HAP-1 (cell line): ENCODE measurements around the gene SLC19A3.
"Not testable (repeated sequence)": the region's sequence is repeated elsewhere in the genome, so short reads cannot be mapped to it uniquely, and the experiment has no call there.

Experiments
- DNase-seq, 2 experiments: peaks; one replicate each; pipeline ENCODE4 v3.0.0-alpha.2; 2016 to 2020; ENCODE audit warnings: low spot score in 2 of 2
- H3K27me3 ChIP-seq: fragments of 250-450 bp; sonication (Bioruptor Pico); 2 replicates; pipeline ENCODE4 v1.5.1; 2020; ENCODE audit warnings: low read depth, mild to moderate bottlenecking, moderate library complexity
- H3K36me3 ChIP-seq: fragments of 250-450 bp; sonication (Bioruptor Pico); replicated peaks from 2 replicates; pipeline ENCODE4 v1.5.1; 2020; ENCODE audit warnings: mild to moderate bottlenecking
- H3K4me1 ChIP-seq: fragments of 250-450 bp; sonication (Bioruptor Pico); 2 replicates; pipeline ENCODE4 v1.5.1; 2020; ENCODE audit warnings: mild to moderate bottlenecking
- H3K4me3 ChIP-seq: fragments of 250-450 bp; sonication (Bioruptor Pico); 2 replicates; pipeline ENCODE4 v1.5.1; 2020; ENCODE audit warnings: mild to moderate bottlenecking, moderate library complexity
- H3K9me3 ChIP-seq: fragments of 250-450 bp; sonication (Bioruptor Pico); 2 replicates; pipeline ENCODE4 v1.5.1; 2020; ENCODE audit warnings: mild to moderate bottlenecking, moderate library complexity
- in situ Hi-C: fragments of 300-500 bp; cut with MboI; formaldehyde crosslinking; loops from 3 replicates; pipeline ENCODE4 v1.14.3; 2020; ENCODE audit warnings: low sequenced_read_pairs, inconsistent platforms, mixed read lengths

The SLC19A3 gene

DNA sequence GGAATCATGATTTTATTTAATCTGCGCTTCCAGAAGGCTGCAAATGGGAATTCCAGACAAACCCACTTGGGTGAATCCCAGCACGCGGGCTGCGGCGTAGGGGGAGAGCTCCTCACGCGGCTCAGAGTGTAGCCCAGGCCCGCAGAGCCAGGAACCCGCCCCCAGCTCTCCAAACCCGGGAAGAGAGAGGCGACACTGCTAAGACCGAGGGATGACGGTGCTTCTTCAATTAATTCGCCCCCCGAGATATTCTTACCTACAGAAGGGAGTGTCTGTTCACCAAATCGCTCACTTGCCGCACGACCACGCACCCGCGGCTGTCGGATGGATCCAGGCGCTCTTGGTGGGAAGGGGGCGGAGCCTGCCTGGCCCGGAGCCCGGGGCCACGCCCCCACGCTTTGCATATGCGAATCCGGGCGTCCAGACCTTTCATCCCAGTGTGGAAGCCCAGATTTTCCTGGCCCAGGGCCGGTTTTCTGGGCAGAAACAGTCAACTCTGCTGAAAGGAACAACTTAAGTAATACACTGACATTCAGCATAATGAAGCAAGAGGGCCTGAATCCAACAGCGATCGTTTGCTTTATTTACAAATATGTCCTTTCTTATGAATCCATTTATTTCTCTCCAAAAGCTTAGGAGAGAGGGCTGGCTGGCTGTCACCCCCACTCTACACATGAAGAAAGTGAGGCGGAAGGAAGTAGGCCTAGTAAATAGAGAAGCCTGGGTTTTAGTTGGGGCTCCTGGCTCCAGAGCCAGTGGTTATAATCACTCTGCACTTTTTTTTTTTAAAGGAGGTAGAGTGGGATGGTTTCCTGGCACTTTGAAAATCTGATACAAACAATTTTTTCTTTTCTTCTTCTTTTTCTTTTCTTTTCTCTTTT, at the start of gene SLC19A3:
Gene SLC19A3, minus strand, starts transcription at position 342 of the 881 bp plus-strand sequence. CDS start 15,710 bp downstream, outside the sequence.
- Histone ChIP-seq H3K36me3 (no peaks in the 10 kb centered on the region), H3K4me1 (peaks cover 10% of the 10 kb centered on the region; the same call in 1 of the 2 replicates), H3K27me3 (no peaks in the 10 kb centered on the region), H3K4me3 (peak within 1 kb of the TSS; percentile 7; the same call in 1 of the 2 replicates), H3K9me3 (no peaks in the 10 kb centered on the region)
- DNase-seq = peak; percentile 21 to 76
- in situ Hi-C loops = no loop called here

DNA sequence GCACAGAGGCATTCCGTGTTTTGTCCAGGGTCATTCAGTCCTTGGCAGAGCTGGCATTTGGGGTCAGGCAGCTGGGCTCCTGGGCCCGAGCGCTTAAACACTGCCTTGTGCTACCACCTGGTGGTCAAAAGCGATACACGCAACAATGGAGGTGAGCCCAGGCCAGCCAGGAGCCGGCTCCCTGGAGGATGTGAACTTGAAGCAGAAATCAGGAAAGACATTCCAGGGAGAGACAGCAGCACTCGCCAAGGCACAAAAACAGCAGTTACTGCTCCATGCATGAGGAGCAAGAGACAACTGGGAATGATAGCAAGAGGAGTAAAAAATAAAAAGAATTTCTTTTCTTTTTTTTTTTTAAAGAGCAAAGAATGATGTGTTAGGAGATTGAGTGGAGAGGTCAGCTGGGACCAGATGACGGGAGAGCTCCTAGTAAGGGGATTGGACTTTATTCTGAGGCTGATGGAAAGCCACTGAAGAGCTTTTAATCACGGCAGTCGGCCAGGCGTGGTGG, 48.6 kb upstream of the SLC19A3 start:
- Histone ChIP-seq H3K4me1 (no peaks in the 10 kb centered on the region), H3K4me3 (no peak overlapping the region), H3K9me3 (no peaks in the 10 kb centered on the region), H3K36me3 (no peaks in the 10 kb centered on the region), H3K27me3 (no peaks in the 10 kb centered on the region)
- peak; percentile 72 to 88 for DNase-seq
- in situ Hi-C loops = loop anchor here (5.0 to 25.0 kb wide), 4 partner anchors 102 to 612 kb away; partner anchors contain the start of gene SCYGR5

DNA sequence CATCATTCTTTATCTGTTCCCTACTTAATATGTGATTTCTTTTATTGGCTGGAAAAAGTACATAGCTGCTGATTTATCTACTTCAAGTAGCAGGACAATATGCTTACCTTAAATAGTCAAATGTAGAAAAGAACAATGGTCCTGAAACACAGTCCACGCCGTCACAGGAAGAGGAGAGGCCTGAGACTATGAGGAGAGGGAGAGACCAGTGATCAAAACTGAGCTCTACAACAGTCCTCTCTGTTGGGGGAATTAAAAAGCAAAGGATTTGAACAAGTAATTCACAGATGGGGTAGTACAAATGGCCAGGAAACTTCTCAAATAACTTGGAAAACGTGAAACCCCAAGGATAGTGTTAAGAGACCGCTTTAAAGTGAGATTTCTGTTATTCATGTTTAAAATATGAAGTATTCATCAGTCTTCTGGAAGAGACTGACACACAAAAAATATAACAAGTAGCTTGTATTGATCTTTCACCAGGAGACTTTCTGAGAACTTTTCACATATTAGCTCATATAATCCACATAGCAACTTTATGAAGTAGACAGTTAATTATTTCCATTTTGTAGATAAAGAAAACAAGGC, 48.1 kb upstream of the SLC19A3 start:
- in situ Hi-C loops = loop anchor here (5.0 to 25.0 kb wide), 4 partner anchors 101 to 611 kb away; partner anchors contain the start of gene SCYGR5
- H3K4me1 ChIP-seq = no peaks in the 10 kb centered on the region
- DNase-seq = no peak
- H3K9me3 ChIP-seq = no peaks in the 10 kb centered on the region
- no peak overlapping the region for H3K4me3 ChIP-seq
- no peaks in the 10 kb centered on the region for H3K27me3 ChIP-seq
- H3K36me3 ChIP-seq = no peaks in the 10 kb centered on the region

DNA sequence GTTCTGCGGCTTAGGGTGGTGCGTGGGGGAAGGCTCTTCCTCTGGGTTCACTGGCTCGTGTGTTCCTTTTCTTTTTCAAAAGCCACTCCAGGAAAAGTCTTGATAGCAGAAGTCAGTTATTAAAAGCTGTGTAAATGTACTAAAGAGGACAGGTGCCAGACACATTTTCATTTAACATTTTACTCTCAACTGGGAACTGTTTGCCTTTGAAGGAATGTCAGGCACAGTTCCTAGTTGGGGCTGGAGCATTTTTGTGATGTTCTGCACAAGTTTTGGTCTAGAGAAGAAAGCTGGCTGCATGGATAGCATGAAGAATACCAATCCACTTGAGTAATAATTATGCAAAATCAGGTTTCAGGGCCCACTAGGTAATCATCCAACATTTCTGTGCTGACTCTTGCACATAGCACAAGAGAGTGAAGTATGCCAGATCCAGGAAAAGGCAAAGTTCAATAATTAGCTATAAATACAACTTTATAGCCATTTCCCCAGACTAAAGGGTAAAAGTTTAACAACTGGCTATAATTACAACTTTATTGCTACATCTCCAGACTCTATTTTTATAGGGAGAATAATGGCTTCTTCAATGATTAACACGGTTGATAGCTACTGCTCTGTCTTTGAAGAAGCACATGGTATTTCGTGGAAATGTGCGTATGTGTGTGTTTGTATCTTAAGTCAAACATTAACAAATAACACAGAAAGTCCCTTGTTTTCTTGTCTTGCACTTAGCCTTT, 44.1 kb upstream of the SLC19A3 start:
- H3K27me3 ChIP-seq = no peaks in the 10 kb centered on the region
- H3K36me3 ChIP-seq = no peaks in the 10 kb centered on the region
- in situ Hi-C loops = loop anchor here (10.0 to 25.0 kb wide), 3 partner anchors 97 to 607 kb away; partner anchors contain the start of gene SCYGR5
- DNase-seq = no peak
- no peak overlapping the region for H3K4me3 ChIP-seq
- H3K4me1 ChIP-seq = peaks cover 6% of the 10 kb centered on the region
- no peaks in the 10 kb centered on the region for H3K9me3 ChIP-seq

DNA sequence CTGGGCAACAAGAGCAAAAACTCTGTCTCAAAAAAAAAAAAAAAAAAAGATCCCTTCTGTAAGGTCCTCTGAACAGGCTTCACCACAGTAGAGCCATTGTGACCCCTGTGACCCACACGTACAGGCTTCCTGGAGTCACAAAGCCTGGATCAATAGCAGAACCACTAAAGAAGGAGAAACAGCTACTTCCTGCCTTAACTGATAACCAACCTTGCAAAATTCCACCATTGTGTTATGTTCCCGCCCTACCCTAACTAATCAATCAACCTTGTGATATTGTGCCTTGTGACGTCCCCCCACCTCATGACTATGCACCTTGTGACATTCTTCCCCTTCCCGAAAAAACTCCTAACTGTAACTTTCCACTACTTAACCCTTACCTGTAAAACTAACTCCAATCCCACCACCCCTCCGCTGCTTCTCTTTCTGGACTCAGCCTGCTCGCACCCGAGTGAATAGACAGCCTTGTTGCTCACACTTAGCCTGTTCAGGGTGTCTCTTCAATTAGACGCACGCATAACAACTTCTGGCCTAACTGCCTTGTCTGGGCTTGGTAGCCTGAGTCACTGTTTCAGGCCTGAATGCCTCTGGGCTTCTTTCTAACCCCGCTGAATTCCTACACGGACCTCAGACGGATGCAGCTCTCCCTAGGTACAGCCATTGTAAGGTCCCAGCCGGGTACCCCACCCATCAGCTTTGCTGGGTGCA, 41.7 kb upstream of the SLC19A3 start:
- no peak for DNase-seq
- Histone ChIP-seq H3K9me3 (no peaks in the 10 kb centered on the region), H3K4me1 (peaks cover 6% of the 10 kb centered on the region), H3K4me3 (no peak overlapping the region), H3K36me3 (no peaks in the 10 kb centered on the region), H3K27me3 (no peaks in the 10 kb centered on the region)
- in situ Hi-C loops = loop anchor here (10.0 to 25.0 kb wide), 3 partner anchors 95 to 605 kb away; partner anchors contain the start of gene SCYGR5

DNA sequence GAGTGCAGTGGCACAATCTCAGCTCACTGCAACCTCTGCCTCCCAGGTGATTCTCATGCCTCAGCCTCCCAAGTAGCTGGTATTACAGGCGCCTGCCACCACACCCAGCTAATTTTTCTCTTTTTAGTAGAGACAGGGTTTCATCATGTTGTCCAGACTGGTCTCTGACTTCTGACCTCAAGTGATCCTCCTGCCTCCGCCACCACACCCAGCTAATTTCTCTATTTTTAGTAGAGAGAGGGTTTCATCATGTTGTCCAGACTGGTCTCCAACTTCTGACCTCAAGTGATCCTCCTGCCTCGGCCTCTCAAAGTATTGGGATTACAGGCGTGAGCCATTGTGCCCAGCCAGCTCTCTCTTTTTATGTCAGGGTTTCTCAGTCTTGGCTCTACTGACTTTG, 38.4 kb upstream of the SLC19A3 start:
- H3K27me3 ChIP-seq, H3K9me3 ChIP-seq, DNase-seq, H3K36me3 ChIP-seq, H3K4me3 ChIP-seq, H3K4me1 ChIP-seq: not testable (repeated sequence)
- in situ Hi-C loops = loop anchor here (25.0 kb wide), 1 partner anchor 269 kb away; no protein-coding TSS in a partner anchor

DNA sequence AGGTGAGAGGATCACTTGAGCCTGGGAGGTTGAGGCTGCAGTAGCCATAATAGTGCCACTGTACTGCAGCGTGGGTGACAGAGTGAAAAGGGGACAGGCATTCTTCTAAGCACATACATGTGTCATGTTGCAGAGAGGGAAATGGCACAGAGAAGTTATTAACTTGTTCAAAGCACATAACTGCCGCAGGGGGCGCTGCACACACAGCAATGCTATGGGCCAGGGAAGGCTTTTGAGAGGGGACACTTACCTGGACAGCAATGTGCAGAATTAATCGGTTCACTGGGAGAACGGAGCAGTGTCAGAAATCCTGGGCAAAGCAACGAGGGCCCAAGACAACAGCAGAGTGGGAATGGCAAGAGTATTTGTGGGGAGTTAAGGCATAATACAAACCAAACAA, 30.3 kb upstream of the SLC19A3 start:
- Histone ChIP-seq H3K36me3 (no peaks in the 10 kb centered on the region), H3K4me3 (no peak overlapping the region), H3K4me1 (no peaks in the 10 kb centered on the region), H3K27me3 (no peaks in the 10 kb centered on the region), H3K9me3 (no peaks in the 10 kb centered on the region)
- peak; percentile 24 to 78 for DNase-seq
- in situ Hi-C loops = no loop called here

DNA sequence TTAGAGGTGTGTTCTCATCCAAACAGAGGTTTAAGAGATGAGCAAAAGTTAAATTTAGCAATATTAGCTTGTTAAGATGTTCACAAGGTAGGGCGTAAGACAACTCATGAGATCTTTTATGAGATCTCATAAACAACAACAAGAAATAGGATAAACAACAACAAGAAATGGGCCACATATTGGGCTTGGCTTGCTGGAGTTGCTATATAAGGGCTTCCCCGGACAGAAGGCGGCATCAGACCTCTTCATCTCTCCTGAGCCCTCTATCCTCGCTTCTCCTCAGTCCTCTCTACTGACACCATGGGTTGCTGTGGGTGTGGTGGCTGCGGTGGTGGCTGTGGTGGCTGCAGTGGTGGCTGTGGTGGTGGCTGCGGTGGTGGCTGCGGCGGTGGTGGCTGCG, 27.8 kb upstream of the SLC19A3 start, which contains the start of gene SCYGR8:
Gene SCYGR8, plus strand, starts transcription at position 301 of the 400 bp plus-strand sequence. Its CDS starts 0 bp downstream, at position 301.
- DNase-seq = no peak
- Histone ChIP-seq H3K9me3 (no peaks in the 10 kb centered on the region), H3K4me1 (no peaks in the 10 kb centered on the region), H3K36me3 (no peaks in the 10 kb centered on the region), H3K27me3 (no peaks in the 10 kb centered on the region), H3K4me3 (no peak within 1 kb of the TSS)
- in situ Hi-C loops = no loop called here

DNA sequence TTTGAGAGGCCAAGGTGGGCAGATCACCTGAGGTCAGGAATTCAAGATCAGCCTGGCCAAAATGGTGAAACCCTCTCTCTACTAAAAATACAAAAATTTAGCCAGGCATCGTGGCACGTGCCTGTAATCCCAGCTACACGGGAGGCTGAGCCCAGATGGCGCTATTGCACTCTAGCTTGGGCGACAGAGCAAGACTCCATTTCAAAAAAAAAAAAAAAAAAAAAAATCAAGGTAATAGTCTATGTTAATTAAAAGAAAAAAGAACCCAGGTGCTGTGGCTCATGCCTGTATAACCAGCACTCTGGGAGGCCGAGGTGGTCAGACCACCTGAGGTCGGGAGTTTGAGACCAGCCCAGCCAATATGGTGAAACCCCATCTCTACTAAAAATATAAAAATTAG, 22.9 kb upstream of the SLC19A3 start:
- H3K36me3 ChIP-seq, H3K4me1 ChIP-seq, in situ Hi-C loops, H3K9me3 ChIP-seq, H3K4me3 ChIP-seq, H3K27me3 ChIP-seq: not testable (repeated sequence)
- peak in 1 of 2 experiments; percentile 59 for DNase-seq

DNA sequence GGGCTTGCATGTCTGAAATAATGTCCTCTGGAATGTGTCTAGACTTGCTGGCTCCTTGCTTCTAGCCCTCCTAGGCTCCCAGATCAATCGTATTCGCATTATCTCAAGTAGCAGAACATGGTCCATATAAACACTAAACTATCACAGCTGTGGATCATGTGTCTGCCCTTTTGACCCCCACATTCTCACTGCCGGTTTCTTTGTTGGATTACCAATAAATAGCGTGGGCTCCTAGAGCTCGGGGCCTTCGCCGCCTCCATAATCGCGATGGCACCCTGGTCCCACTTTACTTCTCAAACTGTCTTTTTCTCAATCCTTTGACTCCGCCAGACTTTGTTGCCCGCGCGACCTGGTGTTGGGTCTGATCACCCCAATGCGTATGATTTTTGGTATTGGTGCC, 21.5 kb upstream of the SLC19A3 start:
- no peaks in the 10 kb centered on the region for H3K4me1 ChIP-seq
- in situ Hi-C loops = no loop called here
- H3K36me3 ChIP-seq = no peaks in the 10 kb centered on the region
- no peak for DNase-seq
- no peak overlapping the region for H3K4me3 ChIP-seq
- no peaks in the 10 kb centered on the region for H3K27me3 ChIP-seq
- no peaks in the 10 kb centered on the region for H3K9me3 ChIP-seq

DNA sequence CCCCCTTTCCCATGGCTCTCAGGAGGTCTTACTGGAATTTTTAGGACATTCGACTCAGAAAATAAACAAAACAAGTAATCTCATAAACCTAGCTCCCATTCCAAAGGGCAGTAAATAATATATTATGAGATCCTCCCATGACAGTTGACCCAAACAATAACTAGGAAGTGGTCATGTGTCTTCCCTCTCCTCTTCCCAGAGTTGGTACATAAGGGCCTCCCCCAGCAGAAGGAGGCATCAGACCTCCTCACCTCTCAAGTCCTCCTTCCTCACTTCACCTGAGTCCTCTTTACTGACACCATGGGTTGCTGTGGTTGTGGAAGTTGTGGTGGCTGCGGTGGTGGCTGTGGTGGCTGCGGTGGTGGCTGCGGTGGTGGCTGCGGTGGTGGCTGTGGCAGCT, 10.2 kb upstream of the SLC19A3 start, which contains the start of gene SCYGR7:
Gene SCYGR7, plus strand, starts transcription at position 301 of the 400 bp plus-strand sequence. Its CDS starts 0 bp downstream, at position 301.
- Histone ChIP-seq H3K27me3 (no peaks in the 10 kb centered on the region), H3K4me3 (no peak within 1 kb of the TSS), H3K4me1 (no peaks in the 10 kb centered on the region), H3K9me3 (no peaks in the 10 kb centered on the region), H3K36me3 (no peaks in the 10 kb centered on the region)
- DNase-seq = no peak
- in situ Hi-C loops = no loop called here

DNA sequence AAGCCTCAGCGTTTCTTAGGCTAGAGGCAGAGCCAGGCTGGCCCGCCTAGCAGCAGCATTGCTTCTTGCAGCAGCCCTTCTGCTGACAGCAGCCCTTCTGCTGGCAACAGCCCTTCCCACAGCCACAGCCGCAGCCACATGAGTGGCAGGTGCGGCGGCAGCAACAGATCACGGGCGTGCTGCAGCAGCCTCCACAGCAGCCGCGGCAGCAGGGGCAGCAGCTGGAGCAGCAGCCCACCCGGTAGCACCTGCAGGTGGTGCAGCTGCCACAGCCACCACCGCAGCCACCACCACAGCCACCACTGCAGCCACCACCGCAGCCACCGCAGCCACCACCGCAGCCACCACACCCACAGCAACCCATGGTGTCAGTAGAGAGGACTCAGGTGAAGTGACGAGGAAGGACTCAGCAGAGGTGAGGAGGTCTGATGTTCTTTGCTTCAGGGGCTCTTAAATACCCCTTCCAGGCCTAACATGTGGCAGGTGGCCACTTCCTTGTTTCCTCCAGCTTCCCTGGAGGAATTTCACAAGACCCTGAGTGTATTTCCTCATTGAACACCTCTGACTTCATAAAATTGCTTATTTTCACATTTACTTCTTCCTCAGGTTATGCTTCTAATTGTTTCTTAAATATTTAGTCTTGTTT, 6.7 kb upstream of the SLC19A3 start, which contains the start of gene SCYGR6:
Gene SCYGR6, minus strand, starts transcription at position 364 of the 646 bp plus-strand sequence. Its CDS starts 0 bp downstream, at position 364.
- no peaks in the 10 kb centered on the region for H3K4me1 ChIP-seq
- H3K36me3 ChIP-seq = no peaks in the 10 kb centered on the region
- in situ Hi-C loops = no loop called here
- no peaks in the 10 kb centered on the region for H3K9me3 ChIP-seq
- H3K27me3 ChIP-seq = no peaks in the 10 kb centered on the region
- DNase-seq = no peak
- no peak within 1 kb of the TSS for H3K4me3 ChIP-seq
